Panc1 (cell line): ENCODE data around the gene PDCD2L. TPM values are rescaled to one million over a fixed set of nuclear protein-coding genes. Genes with fewer than 3 reads are reported as not detected.
A peak's percentile ranks its signal among the peaks of the same experiment; 100 is the strongest.

Experiments used
- ATAC-seq: fragments of 200-7000 bp; cut with Tn5 transposase; 2 replicates; pipeline ENCODE4 v1.9.1; 2020; ENCODE audit warnings: mild to moderate bottlenecking, moderate library complexity
- BruUV-seq: library from RNA; stranded (reverse); fragments of 400-500 nt; replicated peaks from 2 replicates; lab custom pipeline; 2021; lab: Mats Ljungman, UMichigan
- CTCF ChIA-PET: fragments of 300-600 bp; sonication (Branson Sonifier 250); formaldehyde crosslinking; loops from one replicate; lab custom pipeline; 2022; ENCODE audit warnings: antibody characterized with exemption; lab: Charles Lee
- POLR2A ChIA-PET: fragments of 300-600 bp; sonication (Branson Sonifier 250); formaldehyde crosslinking; loops from one replicate; lab custom pipeline; 2022; ENCODE audit warnings: antibody characterized with exemption; lab: Charles Lee
- DNase-seq: peaks from one replicate; pipeline ENCODE4 v3.0.0-alpha.2; 2010; ENCODE audit warnings: low read depth, low spot score
- H3K27ac ChIP-seq: 2 replicates; pipeline ENCODE4 v1.5.1; 2011; ENCODE audit warnings: mild to moderate bottlenecking, low read length, inconsistent platforms
- H3K27me3 ChIP-seq: fragments of 200-500 bp; sonication (Bioruptor generic); 2 replicates; pipeline ENCODE4 v1.6.0; 2014; ENCODE audit warnings: low read length, inconsistent platforms; ENCODE audit not compliant: control insufficient read depth, insufficient read depth
- H3K36me3 ChIP-seq: fragments of 200-500 bp; sonication (Bioruptor generic); 2 replicates; pipeline ENCODE4 v1.5.1; 2014; ENCODE audit warnings: inconsistent platforms, mild to moderate bottlenecking, low read length, moderate library complexity; ENCODE audit not compliant: control insufficient read depth, insufficient read depth
- H3K4me1 ChIP-seq: 2 replicates; pipeline ENCODE4 v1.5.1; 2011; ENCODE audit warnings: inconsistent platforms, mild to moderate bottlenecking, low read length, moderate library complexity; ENCODE audit not compliant: control insufficient read depth, insufficient read depth
- H3K4me3 ChIP-seq, 2 experiments: 2 replicates each; pipeline ENCODE4 v1.5.1; 2011 to 2012; ENCODE audit warnings: low read depth in 2 of 2, low read length in 2 of 2, mild to moderate bottlenecking in 2 of 2, inconsistent platforms in 1 of 2, moderate library complexity in 1 of 2
- H3K9me3 ChIP-seq: fragments of 200-500 bp; sonication (Bioruptor generic); 2 replicates; pipeline ENCODE4 v1.5.1; 2014; ENCODE audit warnings: low read depth, mild to moderate bottlenecking, inconsistent platforms, low read length, moderate library complexity; ENCODE audit not compliant: control insufficient read depth, insufficient read depth
- POLR2AphosphoS5 ChIP-seq: IDR thresholded peaks from 2 replicates; pipeline ENCODE4 v1.6.1; 2012; ENCODE audit warnings: mild to moderate bottlenecking, low read depth, low read length, moderate library complexity
- SIN3A ChIP-seq: IDR thresholded peaks from 2 replicates; pipeline ENCODE4 v1.6.1; 2012; ENCODE audit warnings: low read depth, mild to moderate bottlenecking, low read length, moderate library complexity, borderline replicate concordance; ENCODE audit not compliant: insufficient read depth
- TCF7L2 ChIP-seq: IDR thresholded peaks from 2 replicates; pipeline ENCODE4 v1.6.1; 2011; ENCODE audit warnings: mild to moderate bottlenecking, low read depth, low read length, inconsistent platforms
- in situ Hi-C: cut with HindIII; loops from 2 replicates; pipeline ENCODE4 v1.10.0; 2016; ENCODE audit warnings: low sequenced_read_pairs, low pct_unique_long_range_greater_than_20kb
- intact Hi-C: fragments of 100-400 bp; cut with micrococcal nuclease; formaldehyde crosslinking; loops from one replicate; pipeline ENCODE4 v1.10.0; 2022; ENCODE audit not compliant: unreplicated experiment
- total RNA-seq: library from RNA; stranded (reverse); gene quantifications from one replicate; pipeline ENCODE4 v1.2.1, GENCODE V29; 2021; ENCODE audit not compliant: unreplicated experiment
- TF ChIP-seq, protein P1 (sequence below), 2 experiments: IDR thresholded peaks; 2 replicates each; pipeline ENCODE4 v1.6.1; 2011 to 2012; ENCODE audit warnings: low read depth in 2 of 2, control low read depth in 1 of 2, low read length in 1 of 2, mild to moderate bottlenecking in 1 of 2, moderate library complexity in 1 of 2; ENCODE audit not compliant: insufficient read depth in 1 of 2
- TF ChIP-seq, protein P2 (sequence below): fragments of 450-650 bp; IDR thresholded peaks from 2 replicates; pipeline ENCODE4 v1.5.1; 2017; ENCODE audit warnings: mild to moderate bottlenecking

Gene PDCD2L
- total RNA-seq, 1 experiment from 2014 or later = 36.4 TPM

DNA sequence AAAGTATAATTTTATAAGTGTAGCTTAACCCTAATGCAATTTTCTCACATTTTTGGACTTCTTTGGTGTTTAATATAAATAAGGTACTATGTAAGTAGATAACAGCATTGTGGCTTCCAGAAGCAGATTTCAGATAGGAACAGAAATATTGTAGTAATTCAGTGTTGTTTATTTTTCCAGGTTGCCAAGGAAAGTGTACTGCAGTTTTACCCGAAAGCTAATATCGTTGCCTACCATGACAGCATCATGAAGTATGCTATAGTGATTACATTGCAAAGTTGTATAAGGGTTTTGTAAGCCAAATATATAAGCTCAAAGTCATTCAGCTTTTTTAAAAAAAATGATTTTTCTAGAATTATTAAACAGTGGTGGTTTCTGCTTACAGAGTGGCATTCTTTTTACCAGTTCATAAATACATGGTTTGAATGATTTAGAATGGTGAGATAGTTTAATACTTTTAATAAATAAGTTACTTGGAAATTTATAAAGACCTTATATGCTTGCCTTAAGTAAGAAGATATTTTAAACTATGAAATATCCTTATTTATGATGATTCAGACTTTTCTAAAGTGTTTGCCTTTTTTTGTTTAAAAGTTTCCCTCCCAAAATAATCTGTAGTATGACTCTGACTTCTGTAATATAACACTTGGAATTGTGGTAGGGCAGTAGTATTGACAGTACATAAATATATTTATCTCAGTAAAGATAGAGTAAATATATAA is 27.6 kb downstream of the PDCD2L start:
- no TSS peak for BruUV-seq
- Histone ChIP-seq H3K4me1 (peaks cover 15% of the 10 kb centered on the region), H3K9me3 (no peaks in the 10 kb centered on the region), H3K36me3 (peaks cover 43% of the 10 kb centered on the region), H3K4me3 (no peak overlapping the region), H3K27ac (no peak overlapping the region), H3K27me3 (no peaks in the 10 kb centered on the region)
- DNase-seq (no peak), ATAC-seq (no peak)
- ChIA-PET POLR2A (interaction anchor here (0.8 kb wide), 1 partner anchor 29 kb away, joined by 3 read pairs; no protein-coding TSS in a partner anchor), CTCF (no interaction called here)
- intact Hi-C loops = no loop called here
- in situ Hi-C loops = no loop called here
- TF ChIP-seq SIN3A (no peak), TCF7L2 (no peak), POLR2AphosphoS5 (no peak)
- TF ChIP-seq, protein P1, sequence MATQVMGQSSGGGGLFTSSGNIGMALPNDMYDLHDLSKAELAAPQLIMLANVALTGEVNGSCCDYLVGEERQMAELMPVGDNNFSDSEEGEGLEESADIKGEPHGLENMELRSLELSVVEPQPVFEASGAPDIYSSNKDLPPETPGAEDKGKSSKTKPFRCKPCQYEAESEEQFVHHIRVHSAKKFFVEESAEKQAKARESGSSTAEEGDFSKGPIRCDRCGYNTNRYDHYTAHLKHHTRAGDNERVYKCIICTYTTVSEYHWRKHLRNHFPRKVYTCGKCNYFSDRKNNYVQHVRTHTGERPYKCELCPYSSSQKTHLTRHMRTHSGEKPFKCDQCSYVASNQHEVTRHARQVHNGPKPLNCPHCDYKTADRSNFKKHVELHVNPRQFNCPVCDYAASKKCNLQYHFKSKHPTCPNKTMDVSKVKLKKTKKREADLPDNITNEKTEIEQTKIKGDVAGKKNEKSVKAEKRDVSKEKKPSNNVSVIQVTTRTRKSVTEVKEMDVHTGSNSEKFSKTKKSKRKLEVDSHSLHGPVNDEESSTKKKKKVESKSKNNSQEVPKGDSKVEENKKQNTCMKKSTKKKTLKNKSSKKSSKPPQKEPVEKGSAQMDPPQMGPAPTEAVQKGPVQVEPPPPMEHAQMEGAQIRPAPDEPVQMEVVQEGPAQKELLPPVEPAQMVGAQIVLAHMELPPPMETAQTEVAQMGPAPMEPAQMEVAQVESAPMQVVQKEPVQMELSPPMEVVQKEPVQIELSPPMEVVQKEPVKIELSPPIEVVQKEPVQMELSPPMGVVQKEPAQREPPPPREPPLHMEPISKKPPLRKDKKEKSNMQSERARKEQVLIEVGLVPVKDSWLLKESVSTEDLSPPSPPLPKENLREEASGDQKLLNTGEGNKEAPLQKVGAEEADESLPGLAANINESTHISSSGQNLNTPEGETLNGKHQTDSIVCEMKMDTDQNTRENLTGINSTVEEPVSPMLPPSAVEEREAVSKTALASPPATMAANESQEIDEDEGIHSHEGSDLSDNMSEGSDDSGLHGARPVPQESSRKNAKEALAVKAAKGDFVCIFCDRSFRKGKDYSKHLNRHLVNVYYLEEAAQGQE (IDR thresholded peaks at IDR 0.05; ENCODE audit: insufficient read depth in 1 of 2, low read depth in 2 of 2, low read length in 1 of 2) = no peak
- TF ChIP-seq, protein P2, sequence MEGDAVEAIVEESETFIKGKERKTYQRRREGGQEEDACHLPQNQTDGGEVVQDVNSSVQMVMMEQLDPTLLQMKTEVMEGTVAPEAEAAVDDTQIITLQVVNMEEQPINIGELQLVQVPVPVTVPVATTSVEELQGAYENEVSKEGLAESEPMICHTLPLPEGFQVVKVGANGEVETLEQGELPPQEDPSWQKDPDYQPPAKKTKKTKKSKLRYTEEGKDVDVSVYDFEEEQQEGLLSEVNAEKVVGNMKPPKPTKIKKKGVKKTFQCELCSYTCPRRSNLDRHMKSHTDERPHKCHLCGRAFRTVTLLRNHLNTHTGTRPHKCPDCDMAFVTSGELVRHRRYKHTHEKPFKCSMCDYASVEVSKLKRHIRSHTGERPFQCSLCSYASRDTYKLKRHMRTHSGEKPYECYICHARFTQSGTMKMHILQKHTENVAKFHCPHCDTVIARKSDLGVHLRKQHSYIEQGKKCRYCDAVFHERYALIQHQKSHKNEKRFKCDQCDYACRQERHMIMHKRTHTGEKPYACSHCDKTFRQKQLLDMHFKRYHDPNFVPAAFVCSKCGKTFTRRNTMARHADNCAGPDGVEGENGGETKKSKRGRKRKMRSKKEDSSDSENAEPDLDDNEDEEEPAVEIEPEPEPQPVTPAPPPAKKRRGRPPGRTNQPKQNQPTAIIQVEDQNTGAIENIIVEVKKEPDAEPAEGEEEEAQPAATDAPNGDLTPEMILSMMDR = no peak

DNA sequence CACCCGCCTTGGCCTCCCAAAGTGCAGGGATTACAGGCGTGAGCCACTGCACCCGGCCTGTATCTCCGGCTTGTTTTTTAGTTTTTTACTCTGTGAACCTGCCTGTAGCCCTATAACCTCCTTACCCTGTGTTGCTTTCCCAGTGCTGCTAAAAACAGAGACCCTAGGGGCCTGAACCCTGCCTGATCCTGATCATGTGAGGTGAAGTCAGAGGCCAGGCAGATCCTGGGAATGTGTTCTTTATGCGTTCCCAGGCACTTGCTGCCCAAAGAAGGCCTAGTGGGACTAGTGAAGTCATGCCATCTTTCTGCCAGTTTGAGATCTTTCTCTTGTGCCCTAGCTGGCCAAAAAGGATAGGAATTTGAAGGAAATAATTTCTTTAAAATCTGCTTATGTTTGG is 28.6 kb downstream of the PDCD2L start:
- ChIA-PET CTCF (no interaction called here), POLR2A (no interaction called here)
- H3K4me1 ChIP-seq = peaks cover 15% of the 10 kb centered on the region
- BruUV-seq = no TSS peak
- H3K36me3 ChIP-seq = peaks cover 45% of the 10 kb centered on the region
- H3K9me3 ChIP-seq = no peaks in the 10 kb centered on the region
- H3K27ac ChIP-seq = peak overlapping the region; percentile 36; the same call in 1 of the 2 replicates
- no peak for TF ChIP-seq TCF7L2
- no peak for TF ChIP-seq SIN3A
- TF ChIP-seq, protein P1 (IDR thresholded peaks at IDR 0.05; ENCODE audit: insufficient read depth in 1 of 2, low read depth in 2 of 2, low read length in 1 of 2) = no peak
- intact Hi-C loops = no loop called here
- in situ Hi-C loops = no loop called here
- ATAC-seq = no peak
- no peak overlapping the region for H3K4me3 ChIP-seq
- H3K27me3 ChIP-seq = no peaks in the 10 kb centered on the region
- DNase-seq = no peak
